ENCODE results near the gene PPP1R1B.

DNA sequence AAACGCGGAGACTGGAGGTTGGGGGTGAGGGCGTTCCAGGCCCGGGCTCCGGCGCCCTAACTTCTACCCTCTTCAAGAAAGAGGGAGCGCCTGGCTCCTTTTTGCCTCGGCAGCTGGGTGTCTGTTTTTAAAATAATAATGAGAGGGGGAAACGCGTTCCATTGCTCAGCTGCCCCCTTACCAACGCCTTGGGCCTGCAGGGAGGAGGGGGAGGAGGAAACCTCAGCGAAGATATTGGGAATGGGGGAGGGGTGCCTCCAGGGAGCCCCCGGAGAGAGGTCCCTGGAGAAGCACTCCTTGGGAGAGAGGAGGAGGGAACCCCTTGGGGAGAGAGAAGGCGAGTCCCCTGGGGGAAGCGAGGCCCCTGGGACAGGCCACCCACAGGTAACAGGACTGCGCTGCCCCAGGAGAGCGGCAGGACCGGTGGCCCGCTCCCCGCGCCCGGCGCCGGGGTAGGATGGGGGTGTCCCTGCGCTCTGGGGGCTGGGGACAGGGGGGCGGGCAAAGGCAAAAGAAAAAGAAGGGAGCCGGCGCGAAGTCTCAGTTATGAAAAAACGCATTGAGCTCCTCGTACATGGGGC, 21.8 kb upstream of the PPP1R1B start:
- no peak for TF ChIP-seq POLR2A (IDR thresholded peaks at IDR 0.05)
- no peak for TF ChIP-seq EP300 (IDR thresholded peaks at IDR 0.05)

Data from sigmoid colon (tissue), 4 donors.